ENCODE data around the gene LYL1. TPM values are rescaled to one million over a fixed set of nuclear protein-coding genes. Genes with fewer than 3 reads are reported as not detected.

LYL1 gene
- total and polyA plus RNA-seq, 2 donors (not counting 3 experiments of a cell fraction or from before 2014, with no cell fraction given): 74.4 to 87.3 TPM

DNA sequence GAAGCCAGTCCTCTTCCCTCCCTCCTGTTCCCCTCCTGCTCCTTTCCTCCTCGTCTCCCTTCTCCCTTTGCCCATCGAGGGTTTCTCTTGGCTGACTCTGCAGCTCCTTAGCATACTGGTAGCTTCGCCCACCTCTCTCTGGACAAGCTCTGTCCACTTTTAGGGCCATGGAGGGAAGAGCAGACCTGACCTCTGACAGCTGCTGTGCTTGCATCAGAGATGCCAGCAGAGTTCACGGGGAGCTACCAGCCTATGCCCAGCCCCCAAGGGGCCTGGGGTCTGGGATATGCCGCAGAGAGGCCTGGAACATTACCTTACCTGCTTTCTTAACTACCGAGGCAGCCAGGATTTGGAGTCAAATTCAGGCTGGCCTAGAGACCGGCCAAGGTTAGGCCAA is 19.7 kb downstream of the LYL1 start:
- Histone ChIP-seq H3K4me1 (ENCODE audit: control insufficient read depth, extremely low read depth, insufficient read depth, low read length) (peaks cover 4% of the 10 kb centered on the region), H3K4me2 (ENCODE audit: insufficient read depth, low read length) (no peak overlapping the region), H3K27me3 (ENCODE audit: control insufficient read depth in 2 of 2, insufficient read depth in 2 of 2, low read length in 2 of 2) (no peaks in the 10 kb centered on the region), H3K36me3 (ENCODE audit: control insufficient read depth in 2 of 2, extremely low read depth in 1 of 2, insufficient read depth in 2 of 2, low read length in 2 of 2) (peaks cover 0 to 2% of the 10 kb centered on the region in 2 experiments), H2AFZ (ENCODE audit: low read depth, low read length) (no peak overlapping the region), H3K4me3 (replicated peaks in 1 of 3; ENCODE audit: insufficient read depth in 1 of 3, low read depth in 1 of 3, low read length in 3 of 3) (no peak overlapping the region), H3K9ac (replicated peaks; ENCODE audit: extremely low read depth, insufficient read depth, low read length) (no peak overlapping the region), H3K27ac (ENCODE audit: insufficient read depth, low read depth, low read length) (no peak overlapping the region), H3K9me3 (replicated peaks; ENCODE audit: control insufficient read depth, insufficient read depth, low read length) (no peaks in the 10 kb centered on the region), H3K79me2 (ENCODE audit: control insufficient read depth, insufficient read depth, low read length) (no peaks in the 10 kb centered on the region), H4K20me1 (replicated peaks; ENCODE audit: control insufficient read depth, extremely low read depth, insufficient read depth, low read length) (no peaks in the 10 kb centered on the region), H3K9me1 (replicated peaks; ENCODE audit: control insufficient read depth, extremely low read depth, insufficient read depth, low read length) (no peaks in the 10 kb centered on the region)
- TF ChIP-seq POLR2AphosphoS5 (IDR thresholded peaks at IDR 0.05; ENCODE audit: insufficient read depth, low read depth, low read length): no peak
- TF ChIP-seq MYC (IDR thresholded peaks at IDR 0.05; ENCODE audit: low read depth, low read length): no peak
- no peak for TF ChIP-seq FOS (IDR thresholded peaks at IDR 0.05; ENCODE audit: borderline replicate concordance, insufficient read depth, low read length)
- no peak for TF ChIP-seq GATA2 (IDR thresholded peaks at IDR 0.05; ENCODE audit: insufficient read depth, insufficient read length, low read depth, low read length)
- TF ChIP-seq JUN (IDR thresholded peaks at IDR 0.05; ENCODE audit: borderline replicate concordance, insufficient read depth, insufficient read length, low read depth): no peak
- no peak for TF ChIP-seq CTCF (IDR thresholded peaks at IDR 0.05; ENCODE audit: extremely low read depth in 1 of 2, insufficient read depth in 1 of 2, low read depth in 1 of 2, low read length in 2 of 2)
- no peak for TF ChIP-seq EZH2 (IDR thresholded peaks at IDR 0.05; ENCODE audit: borderline replicate concordance, low read depth, low read length, severe bottlenecking)
- DNase-seq (ENCODE audit: low read depth, low spot score) (no peak), FAIRE-seq (no peak)
- POLR2A ChIA-PET: no interaction called here
- CTCF ChIA-PET: interaction anchor here (1.0 to 7.2 kb wide), 6 partner anchors 12 to 106 kb away, joined by 3 to 76 read pairs (median 14); no protein-coding TSS in a partner anchor
- no TSS peak for BruUV-seq (replicated peaks)
- intact Hi-C loops (cut with micrococcal nuclease) (no loop called here), dilution Hi-C loops (cut with MboI; ENCODE audit: extremely low pct_ligation_motif_present, low sequenced_read_pairs) (no loop called here)

Data from endothelial cell of umbilical vein (primary cell).